HG03354 (cell line): Measurements from ENCODE around the gene SPEF2.
"Not testable (repeated sequence)": the region's sequence is repeated elsewhere in the genome, so short reads cannot be mapped to it uniquely, and the experiment has no call there.

ENCODE experiments used
- ATAC-seq: cut with Tn5 transposase; IDR thresholded peaks from one replicate; pipeline ENCODE4 v1.9.1; 2021; ENCODE audit warnings: mild to moderate bottlenecking; ENCODE audit not compliant: unreplicated experiment, poor library complexity, severe bottlenecking

Gene SPEF2

DNA sequence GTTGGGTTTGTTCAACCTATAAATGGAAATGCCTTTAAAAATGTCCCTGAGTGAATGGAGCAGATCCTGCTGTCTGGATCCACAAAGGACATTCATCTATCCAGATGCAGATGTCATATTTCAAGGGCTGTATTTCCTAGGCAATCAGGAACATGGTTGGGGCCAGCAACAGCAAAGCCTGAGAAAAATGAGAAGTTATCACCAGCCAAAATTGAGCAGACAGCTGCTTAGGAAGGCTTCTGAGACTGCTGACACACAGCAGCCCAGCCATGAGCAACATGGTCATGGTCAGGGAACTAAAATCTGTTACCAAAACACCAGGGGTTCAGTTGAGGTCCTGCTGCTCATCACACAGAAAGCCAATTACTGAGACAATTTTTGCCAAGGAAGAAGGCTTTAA lies 229.8 kb downstream of the SPEF2 start:
- no peak for ATAC-seq

DNA sequence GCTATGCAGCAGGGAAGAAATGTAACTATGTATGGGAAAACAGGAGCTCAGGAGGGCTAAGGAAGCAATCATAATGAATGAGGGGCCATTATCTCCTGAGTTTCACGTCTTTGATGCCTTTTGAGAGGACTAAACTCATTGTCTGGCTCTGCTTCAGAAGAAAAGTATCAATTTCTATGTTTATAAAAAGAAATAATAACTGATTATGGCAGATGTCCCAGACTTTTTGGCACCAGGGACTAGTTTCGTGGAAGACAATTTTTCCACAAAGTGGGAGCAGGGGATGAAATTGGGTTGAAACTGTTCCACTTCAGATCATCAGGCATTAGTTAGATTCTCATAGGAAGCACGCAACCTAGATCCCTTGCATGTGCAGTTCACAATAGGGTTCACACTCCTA lies 230.3 kb downstream of the SPEF2 start:
- ATAC-seq, result no peak

DNA sequence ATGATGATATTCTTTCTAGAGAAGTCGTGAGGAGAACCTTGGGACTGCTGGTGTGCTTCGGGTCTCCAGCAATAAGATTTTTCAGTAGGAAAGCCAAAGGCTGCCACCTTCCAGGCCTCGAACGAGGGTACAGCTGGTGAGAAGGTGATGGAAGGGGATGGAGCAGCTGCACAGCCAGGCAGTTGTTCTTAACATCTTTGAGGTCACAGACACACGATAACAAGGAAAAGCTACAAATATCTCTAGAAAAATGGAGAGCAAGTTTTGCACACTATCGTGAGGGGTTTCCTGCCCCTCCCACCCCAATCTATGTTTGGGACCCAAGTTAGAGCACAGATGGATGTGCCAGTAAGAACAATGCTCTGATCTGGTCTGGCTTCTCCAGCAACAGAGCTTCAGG lies 232.2 kb downstream of the SPEF2 start:
- no peak for ATAC-seq

DNA sequence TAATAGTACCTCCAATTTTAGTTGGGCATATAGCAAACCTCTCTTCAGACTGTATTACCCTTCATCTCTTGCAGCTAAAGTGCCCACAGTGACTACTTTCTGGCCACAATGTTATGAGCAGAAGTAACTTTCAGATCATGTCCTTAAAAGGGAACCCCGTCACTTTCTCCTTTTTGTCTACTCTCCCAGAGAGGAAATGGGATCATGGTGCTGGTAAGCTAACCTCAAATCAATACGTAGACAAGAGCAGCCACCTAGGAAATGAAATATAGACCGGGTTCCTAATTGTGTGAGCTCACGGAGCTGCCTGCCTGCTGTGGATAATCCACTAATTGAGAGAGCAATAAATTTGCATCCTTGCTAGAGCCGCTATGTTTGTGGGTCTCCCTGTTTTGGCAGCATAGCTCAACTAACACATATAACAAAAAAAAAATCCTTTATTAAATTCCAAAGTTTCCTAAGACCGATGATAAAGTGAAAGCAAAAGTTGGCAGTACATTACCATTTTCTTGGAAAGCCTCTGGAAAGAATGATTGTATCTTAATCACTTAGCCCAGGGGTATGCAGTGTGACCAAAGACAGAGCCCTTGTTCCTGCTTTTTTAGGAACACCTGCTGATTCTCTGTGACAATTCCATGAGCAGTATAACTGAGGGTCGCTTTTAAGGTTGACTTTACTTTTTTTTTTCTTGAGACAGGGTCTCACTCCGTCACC lies 233.5 kb downstream of the SPEF2 start:
- no peak for ATAC-seq

DNA sequence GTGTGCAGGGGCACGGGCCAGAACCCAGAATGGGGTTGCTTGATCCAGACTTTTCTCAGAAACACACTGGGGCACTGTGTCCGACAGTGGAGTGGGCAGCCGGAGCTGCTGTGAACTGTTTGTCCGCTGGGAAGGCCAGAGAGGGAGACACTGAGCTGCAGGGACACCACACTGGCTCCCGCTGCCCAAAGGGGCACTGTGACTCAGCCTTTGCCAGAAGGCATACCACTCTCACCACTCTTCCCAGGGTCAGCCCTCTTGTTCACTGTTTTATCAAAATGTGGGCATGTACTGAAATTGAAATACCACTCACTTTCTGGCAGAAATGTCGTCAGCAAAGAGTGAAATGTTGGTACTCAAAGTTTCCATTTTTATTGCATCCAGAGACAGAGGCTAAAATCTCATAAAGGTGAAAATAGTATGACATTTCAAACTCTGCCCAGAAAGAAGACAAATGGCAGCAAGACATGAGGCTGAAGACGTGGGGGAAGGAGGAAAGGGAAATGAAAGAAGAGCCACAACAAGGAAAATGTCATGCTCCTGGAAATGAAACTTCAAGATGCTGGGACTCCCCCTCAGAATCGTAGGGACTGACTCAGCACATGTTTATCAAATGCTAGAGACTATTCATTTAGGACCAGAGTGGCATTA lies 234.5 kb downstream of the SPEF2 start:
- ATAC-seq, result peak; percentile 39

DNA sequence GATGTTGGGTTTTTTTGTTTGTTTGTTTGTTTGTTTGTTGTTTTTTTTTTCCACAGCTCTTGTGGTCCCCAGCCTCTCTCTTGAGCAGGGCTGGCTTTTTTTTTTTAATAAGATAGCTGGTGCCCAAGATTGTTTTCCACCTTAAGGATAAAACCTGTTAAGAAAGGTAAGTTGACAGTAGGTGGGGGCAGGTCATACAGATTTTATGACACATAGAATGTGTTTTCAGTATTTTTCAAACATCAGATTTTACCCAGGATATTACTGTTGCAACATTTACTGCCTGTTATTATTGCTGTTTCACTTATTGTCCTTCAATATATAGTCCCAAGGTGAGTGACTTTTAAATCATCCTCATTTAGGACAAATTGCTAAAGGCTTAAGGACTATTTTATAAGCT lies 235.1 kb downstream of the SPEF2 start:
- no peak for ATAC-seq

DNA sequence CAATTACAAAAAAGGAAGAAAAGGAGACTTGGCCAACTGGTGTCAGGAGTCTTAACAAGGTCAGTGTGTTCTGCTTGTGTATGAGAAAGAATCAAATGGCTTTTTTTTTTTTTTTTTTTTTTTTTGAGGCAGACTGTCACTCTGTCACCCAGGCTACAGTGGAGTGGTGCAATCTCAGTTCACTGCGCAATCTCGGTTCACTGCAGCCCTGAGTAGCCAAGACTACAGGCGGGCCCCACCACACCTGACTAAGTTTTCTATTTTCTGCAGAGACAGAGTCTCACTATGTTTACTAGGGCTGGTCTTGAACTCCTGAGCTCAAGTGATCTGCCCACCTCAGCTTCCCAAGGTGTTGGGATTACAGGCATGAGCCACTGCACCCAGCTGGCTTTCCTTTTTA lies 236.0 kb downstream of the SPEF2 start:
- ATAC-seq, result no peak

DNA sequence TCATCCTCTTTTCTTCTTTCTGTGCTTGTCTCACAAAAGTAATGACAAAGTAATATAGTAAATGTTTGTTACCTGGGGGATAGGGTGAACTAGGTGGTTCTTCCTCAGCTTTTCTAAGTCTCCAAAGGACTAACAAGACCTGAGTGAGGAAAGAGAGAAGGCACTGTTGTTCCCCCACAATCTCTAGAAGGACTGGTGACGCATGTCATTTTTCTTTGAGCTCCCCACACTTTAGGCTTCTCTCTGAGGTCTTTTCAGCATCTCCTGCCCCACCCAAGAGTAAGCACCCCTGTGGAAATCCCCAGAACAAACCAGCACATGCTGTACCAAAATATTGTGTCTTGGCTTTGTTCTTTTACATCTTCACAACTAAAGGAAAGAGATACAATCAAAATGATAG lies 236.6 kb downstream of the SPEF2 start:
- no peak for ATAC-seq

DNA sequence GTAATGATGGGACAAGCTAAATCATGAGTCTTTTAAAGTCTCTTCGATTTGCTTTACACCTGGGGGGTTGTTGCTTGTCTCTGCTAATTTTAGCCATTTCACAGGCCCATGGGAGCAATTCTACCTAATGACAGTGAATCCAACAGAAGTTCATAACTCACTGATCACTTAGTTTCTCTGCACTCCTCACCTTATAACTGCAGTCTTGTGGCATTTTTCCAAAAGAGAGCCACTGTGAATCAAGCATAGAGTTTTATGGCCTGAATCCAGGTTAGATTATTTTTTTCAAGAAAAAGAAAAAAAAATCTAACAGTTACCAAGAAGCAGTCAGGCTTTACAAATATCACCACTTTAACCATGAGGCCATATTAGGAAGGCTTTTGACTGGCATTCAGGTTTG lies 237.5 kb downstream of the SPEF2 start:
- no peak for ATAC-seq

DNA sequence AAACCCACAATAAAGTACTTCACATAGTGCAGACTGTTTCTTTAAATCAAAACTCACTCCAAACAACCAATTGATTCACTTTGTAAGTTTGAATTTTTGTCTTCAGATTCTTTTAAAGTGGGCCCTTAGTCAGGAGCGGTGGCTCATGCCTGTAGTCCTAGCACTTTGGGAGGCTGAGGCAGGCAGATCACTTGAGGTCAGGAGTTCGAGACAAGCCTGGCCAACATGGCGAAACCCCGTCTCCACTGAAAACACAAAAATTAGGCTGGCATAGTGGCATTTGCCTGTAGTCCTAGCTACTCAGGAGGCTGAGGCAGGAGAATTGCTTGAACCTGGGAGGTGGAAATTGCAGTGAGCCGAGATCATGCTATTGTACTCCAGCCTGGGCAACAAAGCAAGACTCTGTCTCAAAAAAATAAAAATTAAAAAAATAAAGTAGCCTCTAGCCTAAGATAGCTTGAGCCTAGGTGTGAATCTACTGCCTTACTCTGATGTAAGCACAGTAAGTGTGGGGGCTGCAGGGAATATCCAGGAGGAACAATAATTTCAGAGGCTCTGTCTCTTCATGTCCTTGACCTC lies 238.6 kb downstream of the SPEF2 start:
- ATAC-seq, result not testable (repeated sequence)

DNA sequence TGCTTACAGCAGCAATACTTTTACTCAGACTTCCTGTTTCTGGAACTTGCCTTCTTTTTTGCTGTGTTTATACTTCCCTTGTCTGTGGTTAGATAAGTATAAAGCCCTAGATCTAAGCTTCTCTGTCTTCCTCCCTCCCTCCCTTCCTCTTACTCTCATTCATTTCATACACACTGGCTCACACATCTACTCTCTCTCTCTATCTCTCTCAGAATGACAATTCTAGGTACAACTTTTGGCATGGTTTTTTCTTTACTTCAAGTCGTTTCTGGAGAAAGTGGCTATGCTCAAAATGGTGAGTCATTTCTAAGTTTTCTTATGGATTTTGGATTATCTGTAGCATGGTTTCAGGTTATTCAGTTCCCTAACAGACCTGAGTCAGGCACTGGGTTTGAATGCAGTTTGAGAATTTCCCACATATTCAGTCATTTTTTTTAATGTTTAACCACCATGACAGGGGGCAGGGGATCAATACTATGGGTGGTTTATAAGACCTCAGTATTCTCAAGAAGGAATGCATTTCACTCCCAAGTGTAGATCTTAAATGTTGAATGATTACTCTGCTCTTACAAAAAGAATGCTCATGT lies 239.2 kb downstream of the SPEF2 start, which contains the start of gene IL7R:
IL7R (plus strand) TSS at position 127 of the 587 bp plus-strand sequence; CDS start at position 214, 87 bp downstream.
- ATAC-seq, result peak; percentile 52

DNA sequence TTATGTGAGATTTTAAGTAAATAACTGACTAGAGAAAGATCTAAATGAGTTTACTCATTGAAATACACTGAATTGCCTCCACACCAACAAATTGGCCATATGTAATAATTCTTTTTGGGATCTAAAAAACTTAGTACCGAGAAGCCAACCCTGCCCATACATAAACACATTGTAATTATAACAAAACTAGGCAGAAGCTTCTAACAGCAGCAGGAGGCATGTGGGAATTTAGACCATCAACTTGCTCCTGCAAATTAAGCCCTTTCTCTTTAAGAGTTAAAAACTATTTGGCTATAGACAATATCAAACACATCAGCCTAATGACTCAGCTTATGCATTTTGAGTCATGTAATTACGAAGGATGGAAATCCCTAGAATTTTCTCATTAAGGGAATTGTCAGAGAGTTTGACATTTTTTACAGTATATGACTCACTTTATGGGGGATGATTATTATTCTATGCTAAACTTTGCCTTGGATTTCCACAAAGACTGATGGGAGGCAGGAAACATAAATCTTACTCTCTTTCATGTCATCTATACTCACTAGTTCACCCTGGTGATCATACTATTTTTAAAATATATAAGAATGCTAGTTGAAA lies 240.0 kb downstream of the SPEF2 start:
- no peak for ATAC-seq

DNA sequence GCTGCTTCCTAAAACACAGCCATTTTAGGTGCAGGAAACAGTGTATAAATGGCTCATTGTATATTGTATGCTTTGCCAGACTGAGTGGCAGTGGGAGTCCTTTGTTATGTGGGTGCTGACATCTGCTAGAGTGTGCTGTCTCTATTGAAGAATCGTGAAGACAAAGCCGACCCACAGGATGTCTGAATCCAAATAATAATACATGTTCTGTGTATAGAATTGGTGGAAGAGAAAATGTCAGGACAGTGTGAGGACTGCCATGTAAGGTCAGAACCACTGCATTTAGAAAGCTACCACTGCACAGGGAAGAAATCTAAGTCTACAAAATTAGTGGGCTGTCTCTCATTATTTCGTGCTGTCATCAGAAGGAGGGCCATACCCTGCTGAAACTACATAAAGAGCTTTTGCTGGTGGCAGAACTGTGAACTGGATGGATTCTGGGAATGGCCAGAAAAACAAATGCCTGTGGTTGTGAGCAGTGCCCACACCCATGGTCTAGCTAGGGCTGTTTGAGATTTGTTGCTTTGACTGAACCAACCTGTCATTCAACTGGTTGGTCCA lies 241.5 kb downstream of the SPEF2 start:
- no peak for ATAC-seq

DNA sequence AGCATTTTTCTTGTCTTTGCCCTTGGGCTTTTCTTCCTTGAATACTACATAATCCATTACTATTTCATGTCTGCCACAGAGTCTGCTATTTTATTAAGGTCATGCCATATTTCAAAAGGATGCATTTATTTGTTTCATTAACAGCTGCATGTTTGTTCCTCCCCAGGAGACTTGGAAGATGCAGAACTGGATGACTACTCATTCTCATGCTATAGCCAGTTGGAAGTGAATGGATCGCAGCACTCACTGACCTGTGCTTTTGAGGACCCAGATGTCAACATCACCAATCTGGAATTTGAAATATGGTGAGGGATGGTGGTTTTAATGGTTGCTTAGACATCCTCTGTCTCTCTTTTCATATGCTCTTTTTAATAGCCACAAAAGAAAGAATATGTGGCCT lies 243.0 kb downstream of the SPEF2 start:
- ATAC-seq, result no peak

DNA sequence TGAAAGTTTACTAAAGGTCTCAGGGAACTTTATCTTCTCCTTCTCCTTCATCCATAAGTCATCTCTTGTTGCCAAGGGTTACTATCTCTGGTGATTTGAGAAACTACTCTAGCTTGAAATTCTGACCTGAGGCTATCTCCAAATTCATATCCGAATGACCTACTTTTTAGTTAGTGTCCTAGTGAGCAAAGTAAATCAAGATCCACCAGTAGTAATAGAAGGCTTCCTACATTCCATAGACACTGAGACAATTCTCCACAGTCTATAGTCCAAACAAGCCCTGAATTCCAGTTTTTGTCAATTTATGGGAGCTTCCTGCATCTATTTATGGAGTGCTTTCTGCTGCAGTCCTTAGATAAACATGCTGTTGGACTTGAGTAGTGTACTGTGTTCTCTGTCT lies 244.1 kb downstream of the SPEF2 start:
- ATAC-seq, result no peak

DNA sequence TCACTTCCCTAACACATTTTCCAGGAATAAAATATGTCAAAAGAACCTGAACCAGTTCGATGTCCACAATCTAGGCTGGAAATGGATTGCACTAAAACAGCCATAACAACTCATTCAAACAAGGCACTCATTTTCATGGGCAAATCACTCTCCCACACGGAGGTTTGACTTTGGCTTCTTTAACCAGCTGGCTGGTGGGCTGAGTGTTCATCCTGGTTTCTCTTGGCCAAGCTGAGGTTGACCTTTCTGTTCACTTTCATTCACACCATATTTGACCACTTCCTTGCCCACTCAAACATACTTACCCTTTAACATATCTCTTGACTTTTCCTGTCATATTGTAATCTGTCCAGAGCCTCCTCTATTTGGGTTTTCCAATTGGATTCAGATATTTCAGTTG lies 244.5 kb downstream of the SPEF2 start:
- ATAC-seq, result no peak

DNA sequence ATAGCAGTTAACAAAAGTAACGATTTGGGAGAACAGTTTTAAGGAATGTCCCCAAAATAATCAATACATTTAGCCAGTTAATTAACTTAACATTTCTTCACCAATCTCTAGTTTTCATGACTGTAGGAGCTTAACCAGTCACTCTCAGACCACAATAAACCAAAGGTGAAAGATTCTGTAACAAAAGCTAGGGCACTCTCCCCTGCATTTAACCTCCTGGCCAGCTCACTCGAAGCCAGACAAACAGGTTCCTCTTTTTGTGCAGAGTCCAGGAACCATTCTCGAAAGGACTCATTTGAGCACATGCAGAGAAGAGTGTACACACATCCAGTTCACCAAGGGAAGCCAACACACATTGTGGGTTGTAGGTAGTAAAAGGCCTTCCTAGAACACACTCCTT lies 245.5 kb downstream of the SPEF2 start:
- no peak for ATAC-seq
